Measurements from ENCODE around the gene ERVK3-1.

GRCh38 chr19:58265100-58265499 lies 40.1 kb upstream of the ERVK3-1 start:
- no peak for TF ChIP-seq CTCF (IDR thresholded peaks at IDR 0.05)
- TF ChIP-seq POLR2A (IDR thresholded peaks at IDR 0.05), result no peak

Data from testis (tissue), 2 donors.